ENCODE data around the gene SYTL5. TPM values are rescaled to one million over a fixed set of nuclear protein-coding genes. Genes with fewer than 3 reads are reported as not detected.

Gene SYTL5
- total and polyA plus RNA-seq, 10 donors: 0.15 TPM; not detected in 9

GRCh38 chrX:38000706-38001105 lies 5.6 kb upstream of the SYTL5 start:
- intact Hi-C loops (cut with DNase I; ENCODE audit: low total_unique reads): no loop called here
- TF ChIP-seq POLR2AphosphoS5 (IDR thresholded peaks at IDR 0.05): no peak
- 90 to 98% (median 94%) methylated on average over 5 to 17 of the region's 17 CpGs for WGBS, 5 donors
- H3K9me3 ChIP-seq: peaks cover 0 to 13% (median 0%) of the 10 kb centered on the region in 8 donors
- H3K27me3 ChIP-seq (replicated peaks in 1 of 7): no peaks in the 10 kb centered on the region
- H3K4me1 ChIP-seq: no peaks in the 10 kb centered on the region
- no peaks in the 10 kb centered on the region for H3K36me3 ChIP-seq
- DNase-seq: no peak
- no peak overlapping the region for H3K4me3 ChIP-seq
- H3K27ac ChIP-seq: no peak overlapping the region

- no peak for TF ChIP-seq POLR2A (IDR thresholded peaks at IDR 0.05)
- TF ChIP-seq CTCF (IDR thresholded peaks at IDR 0.05 in 8 of 11, conservative IDR thresholded peaks at IDR 0.05 in 3 of 11): no peak
- no peak for TF ChIP-seq POLR2AphosphoS5 (IDR thresholded peaks at IDR 0.05)
- no peaks in the 10 kb centered on the region for H3K27me3 ChIP-seq (replicated peaks in 1 of 7)
- no peak for DNase-seq
- H3K27ac ChIP-seq: no peak overlapping the region
- no peaks in the 10 kb centered on the region for H3K4me1 ChIP-seq
- intact Hi-C loops (cut with DNase I; ENCODE audit: low total_unique reads): no loop called here
- no peaks in the 10 kb centered on the region for H3K36me3 ChIP-seq
- WGBS, 5 donors: 63 to 91% (median 76%) methylated on average over 3 of the region's 3 CpGs
- peaks cover 0 to 13% (median 0%) of the 10 kb centered on the region in 8 donors for H3K9me3 ChIP-seq
- no peak overlapping the region for H3K4me3 ChIP-seq
Measured at GRCh38 chrX:38004046-38004445, 2.3 kb upstream of the SYTL5 start.

GRCh38 chrX:38006778-38007177 lies 425 bp downstream of the SYTL5 start:
- no peak for DNase-seq
- H3K27me3 ChIP-seq (replicated peaks in 1 of 7): no peaks in the 10 kb centered on the region
- H3K27ac ChIP-seq: no peak overlapping the region
- no peak overlapping the region for H3K4me3 ChIP-seq
- H3K4me1 ChIP-seq: no peaks in the 10 kb centered on the region
- H3K9me3 ChIP-seq: peaks cover 0 to 13% (median 0%) of the 10 kb centered on the region in 8 donors
- no peak for TF ChIP-seq CTCF (IDR thresholded peaks at IDR 0.05 in 8 of 11, conservative IDR thresholded peaks at IDR 0.05 in 3 of 11)
- TF ChIP-seq POLR2AphosphoS5 (IDR thresholded peaks at IDR 0.05): no peak
- no peak for TF ChIP-seq POLR2A (IDR thresholded peaks at IDR 0.05)
- H3K36me3 ChIP-seq: no peaks in the 10 kb centered on the region
- intact Hi-C loops (cut with DNase I; ENCODE audit: low total_unique reads): no loop called here

- TF ChIP-seq CTCF (IDR thresholded peaks at IDR 0.05 in 8 of 11, conservative IDR thresholded peaks at IDR 0.05 in 3 of 11): no peak
- TF ChIP-seq POLR2A (IDR thresholded peaks at IDR 0.05): no peak
- no peak for TF ChIP-seq POLR2AphosphoS5 (IDR thresholded peaks at IDR 0.05)
- no peak overlapping the region for H3K4me3 ChIP-seq
- H3K36me3 ChIP-seq: no peaks in the 10 kb centered on the region
- intact Hi-C loops (cut with DNase I; ENCODE audit: low total_unique reads): no loop called here
- no peaks in the 10 kb centered on the region for H3K27me3 ChIP-seq (replicated peaks in 1 of 7)
- H3K27ac ChIP-seq: no peak overlapping the region
- H3K9me3 ChIP-seq: peaks cover 0 to 13% (median 0%) of the 10 kb centered on the region in 8 donors
- no peaks in the 10 kb centered on the region for H3K4me1 ChIP-seq
- no peak for DNase-seq
Measured at GRCh38 chrX:38008658-38009057, 2.3 kb downstream of the SYTL5 start.

GRCh38 chrX:38009641-38010040 lies 3.3 kb downstream of the SYTL5 start:
- intact Hi-C loops (cut with DNase I; ENCODE audit: low total_unique reads): no loop called here
- Histone ChIP-seq H3K4me1 (no peaks in the 10 kb centered on the region), H3K36me3 (no peaks in the 10 kb centered on the region), H3K27me3 (replicated peaks in 1 of 7) (no peaks in the 10 kb centered on the region), H3K9me3 (peaks cover 0 to 11% (median 0%) of the 10 kb centered on the region in 8 donors), H3K27ac (no peak overlapping the region), H3K4me3 (no peak overlapping the region)
- no peak for DNase-seq
- TF ChIP-seq POLR2A (IDR thresholded peaks at IDR 0.05) (no peak), CTCF (IDR thresholded peaks at IDR 0.05 in 8 of 11, conservative IDR thresholded peaks at IDR 0.05 in 3 of 11) (no peak), POLR2AphosphoS5 (IDR thresholded peaks at IDR 0.05) (no peak)
